ENCODE measurements around the gene RNF224.

Gene RNF224

DNA sequence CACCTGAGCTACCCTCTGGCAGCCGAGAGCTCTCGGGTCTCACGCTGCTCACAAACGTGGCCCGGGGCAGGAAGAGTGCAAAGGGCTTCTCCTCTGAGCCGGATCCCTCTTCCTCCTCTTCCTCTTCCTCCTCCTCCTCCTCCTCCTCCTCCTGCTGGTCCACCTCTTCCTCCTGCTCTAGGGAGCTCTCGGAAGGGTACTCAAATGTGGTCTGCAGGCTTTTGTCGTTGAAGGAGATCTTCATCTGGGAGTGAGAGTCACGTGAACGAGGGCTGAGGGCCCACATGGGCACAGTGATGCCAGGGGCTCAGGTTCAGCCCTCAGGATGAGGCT is 34.9 kb upstream of the RNF224 start:
- DNase-seq (ENCODE audit: low read depth) = no peak

DNA sequence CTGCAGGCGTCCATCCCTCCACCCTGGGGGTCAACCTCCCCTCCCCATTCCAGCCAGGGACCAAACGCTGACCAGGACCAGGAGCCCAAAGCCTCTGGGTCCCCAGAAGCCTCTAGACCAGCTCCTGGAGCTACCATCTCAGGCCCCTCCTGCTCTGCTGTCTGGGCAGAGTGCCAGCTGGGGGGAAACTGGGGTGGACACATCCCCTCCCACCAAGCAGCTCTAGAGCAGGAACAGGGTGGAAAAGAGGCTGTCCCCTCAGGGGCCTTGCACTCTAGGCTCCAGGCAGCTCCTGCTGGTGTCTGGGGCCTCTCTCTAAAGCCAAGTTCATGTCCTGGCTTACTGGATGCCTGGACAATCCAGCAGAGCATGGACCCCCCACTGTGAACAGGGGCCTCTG is 34.4 kb upstream of the RNF224 start:
- DNase-seq (ENCODE audit: low read depth) = no peak

DNA sequence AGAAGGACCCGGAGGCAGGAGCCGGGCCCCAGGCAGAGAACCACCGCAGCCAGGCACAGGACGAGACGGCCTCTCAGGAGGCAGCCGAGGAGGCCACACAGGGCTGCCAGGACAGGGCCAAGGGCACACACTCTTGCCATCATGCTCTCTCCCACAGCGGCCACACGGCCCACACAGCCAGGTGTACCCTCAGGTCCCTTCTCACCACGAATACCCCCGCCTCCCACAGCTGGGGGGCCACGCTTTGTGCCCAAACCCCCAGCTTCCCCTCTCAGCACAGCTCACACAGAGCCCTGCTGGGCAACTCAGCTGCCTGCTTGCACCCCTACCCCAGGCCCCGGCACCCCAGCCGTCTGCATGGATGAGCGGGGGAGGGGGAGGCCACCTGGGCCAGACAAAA is 33.5 kb upstream of the RNF224 start:
- DNase-seq (ENCODE audit: low read depth) = no peak

DNA sequence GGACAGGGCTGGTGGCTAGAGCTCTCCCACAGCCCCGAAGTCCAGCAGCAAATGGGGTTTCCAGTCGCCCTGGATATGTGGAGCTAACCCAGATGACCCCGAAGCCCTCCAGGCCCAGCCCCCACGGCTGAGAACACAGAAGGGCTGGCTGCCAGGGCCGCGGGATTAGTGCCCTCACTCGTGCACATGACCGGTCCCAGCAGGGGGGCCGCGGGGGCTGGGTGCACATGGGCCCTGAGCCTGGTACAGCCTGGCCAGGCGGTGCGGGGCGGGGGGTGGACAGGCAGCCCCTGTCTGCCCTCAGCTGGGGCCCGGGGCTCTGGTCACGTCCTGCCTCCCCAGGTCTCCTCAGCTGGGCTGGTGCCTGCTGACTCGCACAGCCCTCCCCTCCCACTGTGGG is 32.9 kb upstream of the RNF224 start:
- DNase-seq (ENCODE audit: low read depth) = no peak

GRCh38 chr9:137194909-137195308 is 32.4 kb upstream of the RNF224 start:
- no peak for DNase-seq (ENCODE audit: low read depth)

- no peak for DNase-seq (ENCODE audit: low read depth)
Observed at GRCh38 chr9:137195525-137196220, 31.6 kb upstream of the RNF224 start.

DNA sequence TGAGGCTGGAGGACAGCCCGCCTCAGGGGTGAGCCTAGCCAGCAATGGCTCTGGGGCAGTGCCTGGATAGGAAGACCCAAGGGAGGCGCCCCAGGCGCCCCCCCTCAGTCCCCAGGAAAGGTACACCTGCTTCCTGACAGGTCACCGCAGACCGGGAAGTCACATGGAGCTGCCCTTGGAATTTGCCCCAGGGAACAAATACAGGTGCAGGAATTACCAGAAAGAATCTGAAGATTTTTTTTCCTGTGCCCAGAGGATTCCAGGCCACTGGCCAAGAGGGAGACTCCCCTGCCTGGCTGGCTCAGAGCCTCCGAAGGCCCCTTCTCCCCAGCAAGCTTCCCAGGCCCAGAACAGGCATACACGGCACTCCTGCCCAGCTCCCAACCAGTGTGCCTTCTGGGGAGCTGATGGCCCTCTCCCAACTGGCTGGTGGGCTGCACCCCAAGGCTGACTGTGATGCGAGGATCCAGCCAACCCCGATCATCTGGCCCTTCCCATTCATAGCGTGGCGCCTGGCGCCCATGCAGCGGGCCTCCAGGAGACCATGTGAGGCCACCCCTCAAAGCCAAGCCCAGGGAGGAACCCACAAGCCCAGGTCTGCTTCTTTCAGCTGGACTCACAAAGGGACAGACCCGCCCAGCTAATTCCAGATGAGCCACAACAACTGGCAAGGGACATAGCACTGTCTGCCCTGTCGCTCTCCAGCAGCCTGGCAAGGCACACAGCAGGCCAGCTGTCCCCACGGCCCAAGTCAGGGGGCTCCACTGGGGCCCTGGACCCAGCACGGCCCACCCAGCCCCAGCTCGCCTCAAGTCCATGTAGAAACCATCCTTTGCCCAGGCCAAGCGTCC is 29.0 kb upstream of the RNF224 start:
- no peak for DNase-seq (ENCODE audit: low read depth)

DNA sequence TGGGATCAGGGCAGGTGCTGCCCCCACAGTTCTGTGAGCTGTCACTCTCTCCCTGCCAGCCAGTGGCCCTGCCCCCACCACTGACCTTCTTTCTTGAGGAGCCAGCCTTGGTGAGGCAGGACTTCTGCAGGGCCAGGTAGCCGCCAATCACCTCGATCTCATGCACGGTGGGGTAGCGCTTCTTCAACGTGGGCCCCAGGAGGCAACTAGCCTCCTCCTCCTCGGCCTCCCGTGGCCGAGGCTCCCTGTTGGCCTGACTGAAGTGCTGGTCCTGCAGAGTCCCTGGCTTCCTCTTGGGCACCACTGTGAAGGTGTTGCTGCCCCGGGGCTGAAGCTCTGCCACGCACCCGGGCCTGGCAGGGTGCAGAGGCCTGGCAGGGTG is 28.4 kb upstream of the RNF224 start:
- no peak for DNase-seq (ENCODE audit: low read depth)

DNA sequence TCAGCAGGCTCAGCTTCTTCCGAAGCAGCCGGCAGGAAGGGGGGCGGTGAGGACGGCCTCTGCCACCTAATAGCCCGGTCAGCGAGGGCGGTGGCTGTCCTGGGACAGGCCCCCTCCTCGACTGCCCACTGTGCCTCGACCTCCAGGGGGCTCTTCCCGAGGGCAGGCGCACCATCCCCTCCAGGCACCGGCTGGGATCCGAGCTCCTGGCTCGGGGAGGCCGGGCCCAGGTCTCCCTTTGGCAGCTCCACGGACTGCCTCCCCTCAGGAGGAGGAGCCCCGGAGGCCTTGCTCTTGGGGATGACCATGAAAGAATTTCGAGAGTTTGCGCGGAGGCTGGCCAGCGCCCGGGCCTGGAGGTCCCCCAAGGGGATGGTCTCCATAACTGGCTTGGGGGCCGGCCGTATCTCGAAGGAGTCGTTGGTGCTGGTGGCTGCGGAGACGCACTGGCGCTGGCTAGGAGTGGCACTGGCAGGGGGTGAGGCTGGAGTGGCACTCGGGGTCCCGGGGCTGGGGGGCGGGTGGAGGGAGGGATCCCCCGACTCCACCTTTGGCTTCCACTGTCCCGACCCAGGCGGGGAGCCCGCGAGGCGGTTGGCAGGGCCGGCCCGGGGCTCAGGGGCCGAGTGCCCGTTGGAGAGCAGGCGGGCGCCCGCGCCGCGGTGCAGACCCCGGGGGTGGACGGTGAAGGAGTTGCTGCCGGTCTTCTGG is 27.7 kb upstream of the RNF224 start:
- DNase-seq (ENCODE audit: low read depth) = no peak

DNA sequence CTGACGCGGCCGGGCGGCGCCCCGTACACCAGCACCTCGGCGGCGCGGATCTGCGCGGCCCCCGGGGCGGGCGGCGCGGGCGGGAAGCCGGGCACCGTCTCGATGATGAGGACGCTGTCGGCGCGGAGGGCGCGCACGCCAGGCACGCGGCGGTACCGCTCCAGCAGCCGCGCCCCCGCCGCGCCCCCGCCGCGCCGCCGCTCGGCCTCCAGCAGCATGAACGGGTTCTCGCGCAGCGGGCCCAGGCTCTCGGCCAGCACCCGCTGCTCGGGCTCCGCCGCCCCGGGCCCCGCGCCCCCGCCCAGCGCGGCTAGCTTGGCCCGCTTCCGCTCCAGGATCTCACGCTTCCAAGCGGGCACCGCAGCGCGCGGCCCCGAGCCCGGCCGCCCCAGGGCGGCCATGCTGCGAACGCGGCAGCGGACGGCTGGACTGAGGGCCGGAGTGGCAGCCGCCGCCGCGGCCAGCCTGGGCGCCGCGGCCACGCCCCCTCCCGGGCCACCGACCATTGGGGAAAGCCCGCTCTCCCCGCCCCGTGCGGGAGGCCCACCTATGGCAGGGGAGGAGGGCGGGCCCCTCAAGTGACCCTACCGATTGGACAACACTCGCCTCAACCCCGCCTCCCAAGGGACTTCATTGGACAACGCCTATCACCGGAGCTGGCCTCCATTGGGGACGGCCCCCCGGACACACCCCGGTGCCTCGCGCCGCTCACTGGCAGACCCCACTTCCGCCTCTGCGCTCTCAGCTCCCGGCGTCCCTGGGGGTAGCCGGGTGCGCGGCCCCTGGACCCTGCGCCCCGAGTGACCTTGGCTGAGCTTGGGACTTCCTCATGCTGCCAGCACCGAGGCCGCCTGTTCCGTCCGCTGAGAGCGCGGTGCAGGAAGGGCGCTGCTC is 26.7 kb upstream of the RNF224 start, which contains the start of gene TPRN:
TPRN (minus strand) TSS at position 431 of the 894 bp plus-strand sequence; CDS start at position 401, 30 bp downstream.
- DNase-seq (ENCODE audit: low read depth) = peak; percentile 96

GRCh38 chr9:137201205-137201868 is 26.0 kb upstream of the RNF224 start:
- no peak for DNase-seq (ENCODE audit: low read depth)

DNA sequence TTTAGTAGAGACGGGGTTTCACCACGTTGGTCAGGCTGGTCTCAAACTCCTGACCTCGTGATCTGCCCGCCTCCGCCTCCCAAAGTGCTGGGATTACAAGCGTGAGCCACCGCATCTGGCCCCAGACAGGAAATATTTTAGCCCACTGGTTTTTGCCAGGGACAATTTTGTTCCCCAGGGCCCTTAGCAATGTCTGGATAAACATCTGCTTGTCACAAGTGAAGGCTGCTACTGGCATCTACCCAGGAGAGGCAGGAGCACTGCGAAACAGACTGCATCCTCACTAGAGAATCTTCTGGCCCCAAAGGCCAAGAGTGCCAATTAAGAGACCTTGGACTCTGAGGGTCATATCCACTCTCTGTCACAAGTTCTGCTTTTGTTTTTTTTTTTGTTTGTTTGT is 24.3 kb upstream of the RNF224 start:
- no peak for DNase-seq (ENCODE audit: low read depth)

GRCh38 chr9:137204731-137205125 is 22.6 kb upstream of the RNF224 start:
- DNase-seq (ENCODE audit: low read depth) = no peak

- peak; percentile 89 for DNase-seq (ENCODE audit: low read depth)
Observed at GRCh38 chr9:137205126-137206069, 21.9 kb upstream of the RNF224 start, which contains the start of the genes NDOR1 and TMEM203. NDOR1 (plus strand) TSS chr9:137205700; CDS start chr9:137205778, 78 bp downstream. TMEM203 (minus strand) TSS chr9:137205648; CDS start chr9:137205414, 234 bp downstream.

DNA sequence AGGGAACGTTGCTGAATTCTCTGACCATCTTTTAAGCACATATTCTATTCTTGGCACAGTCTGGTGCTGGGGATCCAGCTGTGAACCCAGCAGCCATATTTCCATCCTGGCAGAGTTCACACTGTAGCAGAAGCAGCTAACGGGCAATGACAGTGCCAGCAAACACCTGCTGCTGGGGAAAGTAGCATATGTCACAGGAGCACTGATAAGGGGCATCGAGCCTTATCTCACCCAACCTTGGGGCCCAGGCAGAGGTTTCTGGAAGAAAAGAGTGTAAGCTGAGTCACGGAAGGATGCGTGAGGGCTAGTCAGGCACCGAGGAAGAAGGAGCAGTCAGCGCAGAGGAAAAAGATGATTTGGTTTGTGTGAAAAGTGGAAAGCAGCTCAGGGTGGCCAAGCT is 20.7 kb upstream of the RNF224 start:
- DNase-seq (ENCODE audit: low read depth) = no peak

DNA sequence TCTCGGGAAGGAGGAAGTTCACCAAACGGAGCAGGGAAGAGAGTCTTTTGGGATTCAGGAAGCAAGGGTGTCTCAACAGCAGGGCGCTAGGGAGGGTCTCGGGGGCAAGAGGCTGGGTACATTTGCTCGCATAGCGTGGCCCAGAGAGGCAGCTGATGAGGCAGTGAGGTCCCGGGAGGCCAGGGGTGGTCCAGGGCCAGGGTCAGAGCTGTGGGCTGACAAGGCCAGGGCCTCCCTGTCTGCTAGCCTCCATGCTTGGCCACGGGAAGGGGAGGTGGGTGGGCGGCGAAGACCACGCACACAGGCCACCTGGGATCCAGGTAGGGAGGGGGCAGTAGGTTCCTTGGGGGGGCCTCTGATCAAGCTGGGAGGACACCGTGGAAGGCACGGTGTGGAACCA is 15.8 kb upstream of the RNF224 start:
- no peak for DNase-seq (ENCODE audit: low read depth)

GRCh38 chr9:137212520-137212919 is 14.8 kb upstream of the RNF224 start:
- DNase-seq (ENCODE audit: low read depth) = no peak

GRCh38 chr9:137213160-137214060 is 13.9 kb upstream of the RNF224 start:
- DNase-seq (ENCODE audit: low read depth) = no peak

DNA sequence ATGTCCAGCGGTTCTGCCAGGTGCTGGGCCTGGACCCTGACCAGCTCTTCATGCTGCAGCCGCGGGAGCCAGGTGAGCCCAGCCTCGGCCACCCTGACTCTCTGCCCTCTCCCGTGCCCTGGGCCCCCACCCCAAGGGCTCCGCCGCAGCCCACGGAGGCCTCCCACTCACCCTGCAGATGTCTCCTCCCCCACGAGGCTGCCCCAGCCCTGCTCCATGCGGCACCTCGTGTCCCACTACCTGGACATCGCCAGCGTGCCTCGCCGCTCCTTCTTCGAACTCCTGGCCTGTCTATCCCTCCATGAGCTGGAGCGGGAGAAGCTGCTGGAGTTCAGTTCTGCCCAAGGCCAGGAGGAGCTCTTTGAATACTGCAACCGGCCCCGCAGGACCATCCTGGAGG is 12.7 kb upstream of the RNF224 start:
- no peak for DNase-seq (ENCODE audit: low read depth)

Data from activated T-helper 1 cell treated with Interleukin-2 at 50 U/mL for 16 hours (primary cell).